Stomach (tissue), 4 donors: ENCODE results near the gene CLBA1.

Experiments used
- EP300 ChIP-seq: sonication (generic); formaldehyde crosslinking; IDR thresholded peaks from one replicate; pipeline ENCODE4 v1.6.1; 2017; ENCODE audit warnings: antibody characterized with exemption
- TF ChIP-seq, protein P1 (sequence below), 7 experiments: fragments of 450-650 bp in 4 of 7; fragments of 200-600 bp in 3 of 7; sonication (generic) in 3 of 7; IDR thresholded peaks; one replicate each; pipeline ENCODE4 v1.5.1; 2016 to 2019; ENCODE audit warnings: antibody characterized with exemption in 7 of 7, control low read depth in 2 of 7, mild to moderate bottlenecking in 1 of 7

DNA sequence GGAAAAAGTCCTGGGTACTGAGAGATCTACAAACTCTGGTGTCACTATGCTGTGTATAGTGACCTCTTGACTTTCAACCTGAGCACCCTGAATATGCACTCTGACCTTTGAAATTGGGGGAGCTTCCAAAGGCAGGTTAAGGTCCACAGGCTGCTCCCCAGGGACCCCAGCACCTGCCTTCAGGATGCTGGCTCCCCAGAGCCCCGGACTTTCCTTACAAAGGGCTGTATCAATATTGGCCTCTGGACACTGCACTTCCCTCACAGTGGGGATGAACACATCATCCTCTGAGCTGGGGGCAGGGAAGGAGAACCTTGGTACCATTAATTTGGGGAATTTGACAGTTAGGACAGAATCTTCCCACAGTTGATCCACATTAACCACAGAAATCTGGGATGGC lies 46.6 kb upstream of the CLBA1 start:
- TF ChIP-seq, protein P1, sequence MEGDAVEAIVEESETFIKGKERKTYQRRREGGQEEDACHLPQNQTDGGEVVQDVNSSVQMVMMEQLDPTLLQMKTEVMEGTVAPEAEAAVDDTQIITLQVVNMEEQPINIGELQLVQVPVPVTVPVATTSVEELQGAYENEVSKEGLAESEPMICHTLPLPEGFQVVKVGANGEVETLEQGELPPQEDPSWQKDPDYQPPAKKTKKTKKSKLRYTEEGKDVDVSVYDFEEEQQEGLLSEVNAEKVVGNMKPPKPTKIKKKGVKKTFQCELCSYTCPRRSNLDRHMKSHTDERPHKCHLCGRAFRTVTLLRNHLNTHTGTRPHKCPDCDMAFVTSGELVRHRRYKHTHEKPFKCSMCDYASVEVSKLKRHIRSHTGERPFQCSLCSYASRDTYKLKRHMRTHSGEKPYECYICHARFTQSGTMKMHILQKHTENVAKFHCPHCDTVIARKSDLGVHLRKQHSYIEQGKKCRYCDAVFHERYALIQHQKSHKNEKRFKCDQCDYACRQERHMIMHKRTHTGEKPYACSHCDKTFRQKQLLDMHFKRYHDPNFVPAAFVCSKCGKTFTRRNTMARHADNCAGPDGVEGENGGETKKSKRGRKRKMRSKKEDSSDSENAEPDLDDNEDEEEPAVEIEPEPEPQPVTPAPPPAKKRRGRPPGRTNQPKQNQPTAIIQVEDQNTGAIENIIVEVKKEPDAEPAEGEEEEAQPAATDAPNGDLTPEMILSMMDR (IDR thresholded peaks at IDR 0.05) = no peak
- TF ChIP-seq EP300 = no peak
